HepG2 (cell line): ENCODE data around the gene MORC1. TPM values are rescaled to one million over a fixed set of nuclear protein-coding genes. Genes with fewer than 3 reads are reported as not detected.
A peak's percentile ranks its signal among the peaks of the same experiment; 100 is the strongest.

Experiments
- ATAC-seq: fragments of 200-7000 bp; cut with Tn5 transposase; 3 replicates; pipeline ENCODE4 v1.9.1; 2020; ENCODE audit warnings: mild to moderate bottlenecking, moderate library complexity
- BruUV-seq: library from RNA; stranded (reverse); fragments of 400-500 nt; replicated peaks from 2 replicates; lab custom pipeline; 2021; lab: Mats Ljungman, UMichigan
- CTCF ChIA-PET: fragments of 300-600 bp; formaldehyde crosslinking; extraction: SDS; loops from one replicate; lab custom pipeline; 2021; ENCODE audit warnings: low total read pairs, inconsistent platforms, low intra/inter-chr PET ratio; lab: Yijun Ruan, JAX
- POLR2A ChIA-PET: fragments of 350-600 bp; sonication (Branson Sonifier 250); formaldehyde crosslinking; loops from one replicate; lab custom pipeline; 2020; ENCODE audit warnings: antibody characterized with exemption, inconsistent platforms; lab: Yijun Ruan, JAX
- DNase-seq: peaks from one replicate; pipeline ENCODE4 v3.0.0-alpha.2; 2015; ENCODE audit warnings: low spot score
- FAIRE-seq: peaks from 3 replicates; lab custom pipeline; 2011; peaks lifted over from hg19 to GRCh38; lab: Jason Lieb, UNC
- H2AFZ ChIP-seq: one replicate; pipeline ENCODE4 v1.6.1; 2011; ENCODE audit warnings: low read length, inconsistent platforms
- H3K27ac ChIP-seq: fragments of 300-600 bp; 3 replicates; pipeline ENCODE4 v1.8.0; 2011; ENCODE audit warnings: mixed run types, mild to moderate bottlenecking, mixed read lengths, low read length, inconsistent platforms; ENCODE audit not compliant: insufficient read depth; ENCODE audit errors: extremely low read length
- H3K27me3 ChIP-seq, 2 experiments: fragments of 200-600 bp in 1 of 2; 2 replicates in 1 of 2; 3 replicates in 1 of 2; pipeline versions ENCODE4 v1.6.0 to v1.8.0; 2011; ENCODE audit warnings: low read length in 2 of 2, mild to moderate bottlenecking in 2 of 2, moderate library complexity in 2 of 2, inconsistent platforms in 1 of 2; ENCODE audit not compliant: insufficient read depth in 2 of 2, control insufficient read depth in 1 of 2
- H3K36me3 ChIP-seq, 2 experiments: fragments of 200-600 bp in 1 of 2; replicated peaks in 1 of 2; 2 replicates in 1 of 2; 3 replicates in 1 of 2; pipeline versions ENCODE4 v1.5.1 to v1.8.0; 2011; ENCODE audit warnings: low read length in 2 of 2, inconsistent platforms in 1 of 2; ENCODE audit not compliant: insufficient read depth in 2 of 2, control insufficient read depth in 1 of 2
- H3K4me1 ChIP-seq: 2 replicates; pipeline ENCODE4 v1.5.1; 2012; ENCODE audit warnings: low read length, inconsistent platforms; ENCODE audit not compliant: insufficient read depth
- H3K4me2 ChIP-seq: 2 replicates; pipeline ENCODE4 v1.6.0; 2011; ENCODE audit warnings: low read depth, low read length, inconsistent platforms
- H3K4me3 ChIP-seq, 3 experiments: fragments of 200-600 bp in 1 of 3; sonication (generic), shearing (Covaris generic) in 1 of 3; replicated peaks in 1 of 3; 2 replicates each; pipeline ENCODE4 v1.5.1; 2011 to 2016; ENCODE audit warnings: low read length in 3 of 3, inconsistent platforms in 2 of 3, low read depth in 2 of 3, mild to moderate bottlenecking in 2 of 3, control low read depth in 1 of 3, mixed read lengths in 1 of 3; ENCODE audit not compliant: insufficient read depth in 1 of 3
- H3K79me2 ChIP-seq: one replicate; pipeline ENCODE4 v1.6.1; 2011; ENCODE audit warnings: low read length, inconsistent platforms; ENCODE audit not compliant: insufficient read depth
- H3K9ac ChIP-seq: 2 replicates; pipeline ENCODE4 v1.6.0; 2011; ENCODE audit warnings: mild to moderate bottlenecking, low read depth, low read length, inconsistent platforms; ENCODE audit not compliant: insufficient read depth
- H3K9me3 ChIP-seq: 2 replicates; pipeline ENCODE4 v1.5.1; 2012; ENCODE audit warnings: mild to moderate bottlenecking, low read length
- H4K20me1 ChIP-seq: 2 replicates; pipeline ENCODE4 v1.6.0; 2011; ENCODE audit warnings: inconsistent platforms, mild to moderate bottlenecking, low read length, moderate library complexity; ENCODE audit not compliant: insufficient read depth
- ETV5 ChIP-seq: IDR thresholded peaks from 2 replicates; pipeline ENCODE4 v1.6.1; 2018; ENCODE audit warnings: missing biosample characterization, missing genetic modification reagents, inconsistent platforms, borderline replicate concordance
- HDAC2 ChIP-seq: sonication (generic); formaldehyde crosslinking; IDR thresholded peaks from 2 replicates; pipeline ENCODE4 v1.4.0; 2020; ENCODE audit warnings: missing genetic modification reagents
- HNRNPLL ChIP-seq: fragments of 200-400 bp; formaldehyde crosslinking; IDR thresholded peaks from 2 replicates; pipeline ENCODE4 v1.6.1; 2017; ENCODE audit warnings: mild to moderate bottlenecking, low read depth, low read length; ENCODE audit not compliant: poor library complexity, severe bottlenecking
- KLF12 ChIP-seq: sonication (generic); formaldehyde crosslinking; IDR thresholded peaks from 2 replicates; pipeline ENCODE4 v1.4.0; 2020; ENCODE audit warnings: missing genetic modification reagents, borderline replicate concordance
- MAF1 ChIP-seq: sonication (generic); formaldehyde crosslinking; IDR thresholded peaks from 2 replicates; pipeline ENCODE4 v1.5.0; 2020; ENCODE audit warnings: missing genetic modification reagents, borderline replicate concordance
- ZBTB8A ChIP-seq: sonication (generic); formaldehyde crosslinking; IDR thresholded peaks from 2 replicates; pipeline ENCODE4 v1.4.0; 2020; ENCODE audit warnings: mild to moderate bottlenecking, low read depth, missing genetic modification reagents, borderline replicate concordance
- ZKSCAN1 ChIP-seq: fragments of 150-350 bp; IDR thresholded peaks from 2 replicates; pipeline ENCODE4 v1.6.1; 2014; ENCODE audit warnings: low read length
- ZNF550 ChIP-seq: sonication (generic); formaldehyde crosslinking; IDR thresholded peaks from 2 replicates; pipeline ENCODE4 v1.4.0; 2020; ENCODE audit warnings: mild to moderate bottlenecking, missing genetic modification reagents, borderline replicate concordance
- ZNF747 ChIP-seq: sonication (generic); formaldehyde crosslinking; IDR thresholded peaks from 2 replicates; pipeline ENCODE4 v1.8.1; 2023; ENCODE audit warnings: missing genetic modification reagents, mild to moderate bottlenecking, borderline replicate concordance
- ZNF761 ChIP-seq: sonication (generic); formaldehyde crosslinking; conservative IDR thresholded peaks from 2 replicates; pipeline ENCODE4 v1.4.0; 2020; ENCODE audit warnings: mild to moderate bottlenecking, missing genetic modification reagents
- ZNF773 ChIP-seq: sonication (generic); formaldehyde crosslinking; IDR thresholded peaks from 2 replicates; pipeline ENCODE4 v1.4.0; 2020; ENCODE audit warnings: missing genetic modification reagents, borderline replicate concordance
- ZSCAN21 ChIP-seq: sonication (generic); formaldehyde crosslinking; IDR thresholded peaks from 2 replicates; pipeline ENCODE4 v1.8.0; 2022; ENCODE audit warnings: mild to moderate bottlenecking, missing genetic modification reagents, moderate library complexity, borderline replicate concordance
- WGBS: methylation state at CpG from one replicate; pipeline ENCODE4 v1.1.6; 2017; ENCODE audit warnings: low lambda C conversion rate; 5-methylcytosine and 5-hydroxymethylcytosine counted together
- in situ Hi-C: cut with HindIII; loops from 2 replicates; pipeline ENCODE4 v1.10.0; 2017; ENCODE audit warnings: low pct_unique_long_range_greater_than_20kb; ENCODE audit not compliant: extremely low pct_ligation_motif_present
- intact Hi-C: fragments of 100-400 bp; cut with micrococcal nuclease; formaldehyde crosslinking; loops from one replicate; pipeline ENCODE4 v1.10.0; 2022; ENCODE audit not compliant: unreplicated experiment
- polyA plus RNA-seq, 8 experiments: library from polyadenylated mRNA; depleted of rRNA in 3 of 8; stranded (reverse) in 7 of 8; unstranded in 1 of 8; fragments of >200 nt; fragmentation: Illumina TruSeq in 4 of 8; extraction: Trizol in 4 of 8; gene quantifications; 2 replicates each; pipeline versions ENCODE4 v1.2.1 to v1.2.3, GENCODE V29; 2011 to 2016; ENCODE audit warnings: low read depth in 4 of 8, missing spikeins in 1 of 8, mixed read lengths in 1 of 8; ENCODE audit not compliant: insufficient read depth in 1 of 8
- total RNA-seq, 5 experiments: library from RNA; depleted of rRNA; stranded (reverse); fragments of >200 nt; fragmentation: Illumina TruSeq; extraction: Trizol; gene quantifications; 2 replicates each; pipeline ENCODE4 v1.2.3, GENCODE V29; 2016; ENCODE audit warnings: low read depth in 1 of 5
- TF ChIP-seq, protein P1 (sequence below): sonication (generic); formaldehyde crosslinking; IDR thresholded peaks from 2 replicates; pipeline ENCODE4 v1.4.0; 2020; ENCODE audit warnings: missing genetic modification reagents
- TF ChIP-seq, protein P2 (sequence below): sonication (generic); formaldehyde crosslinking; IDR thresholded peaks from 2 replicates; pipeline ENCODE4 v1.5.1; 2020; ENCODE audit warnings: mild to moderate bottlenecking, missing genetic modification reagents

Gene MORC1
- total and polyA plus RNA-seq, 2 of the 13 experiments (the other 11 are each of a cell fraction or from before 2014, with no cell fraction given): not detected

DNA sequence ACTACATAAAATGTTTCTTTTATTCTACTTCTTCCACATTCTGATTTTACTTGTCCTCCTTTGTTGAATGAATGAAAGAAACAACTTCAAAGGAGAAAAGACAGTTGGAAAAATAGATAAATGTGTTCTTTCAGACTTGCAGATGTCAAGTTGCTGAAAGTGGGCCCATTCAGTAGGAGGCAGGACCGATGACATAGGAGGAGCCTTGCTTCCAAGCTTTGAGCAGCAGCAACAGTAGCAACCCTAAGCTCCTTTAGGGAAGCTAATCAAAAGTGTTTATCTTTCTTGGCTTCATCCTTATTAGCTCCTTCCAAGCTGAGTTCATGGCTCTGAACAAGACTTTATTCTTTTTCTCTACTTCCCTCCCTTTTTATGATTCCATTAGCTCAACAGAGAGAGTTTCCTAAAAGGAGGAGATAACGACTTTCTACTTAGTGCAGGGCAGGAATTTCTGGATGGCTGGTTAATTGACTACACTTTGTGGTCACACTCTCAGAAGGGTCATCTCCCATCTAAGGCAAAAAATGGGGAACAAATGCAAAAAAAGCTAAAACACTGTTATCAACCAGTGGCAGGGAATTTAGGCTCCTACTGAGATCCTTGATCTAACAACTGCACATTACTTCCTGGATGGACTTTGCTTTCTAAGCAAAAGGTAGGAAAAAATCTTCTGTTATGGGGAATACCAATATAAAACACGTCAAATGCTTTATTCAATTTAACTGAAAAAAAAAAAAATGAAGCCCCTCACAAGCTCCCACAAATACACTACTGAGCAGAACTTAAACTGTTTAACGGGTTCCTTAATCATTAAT, 4.8 kb downstream of the MORC1 start:
- in situ Hi-C loops: no loop called here
- Histone ChIP-seq H3K4me3 (no peak overlapping the region), H3K36me3 (no peaks in the 10 kb centered on the region), H3K4me2 (no peak overlapping the region), H3K9ac (no peak overlapping the region), H3K4me1 (no peaks in the 10 kb centered on the region), H4K20me1 (no peaks in the 10 kb centered on the region), H3K9me3 (no peaks in the 10 kb centered on the region), H3K79me2 (no peaks in the 10 kb centered on the region), H3K27me3 (no peaks in the 10 kb centered on the region), H3K27ac (no peak overlapping the region), H2AFZ (no peak overlapping the region)
- ATAC-seq (no peak), DNase-seq (no peak), FAIRE-seq (no peak)
- ChIA-PET CTCF (no interaction called here), POLR2A (no interaction called here)
- TF ChIP-seq ZKSCAN1: no peak
- TF ChIP-seq, protein P1, sequence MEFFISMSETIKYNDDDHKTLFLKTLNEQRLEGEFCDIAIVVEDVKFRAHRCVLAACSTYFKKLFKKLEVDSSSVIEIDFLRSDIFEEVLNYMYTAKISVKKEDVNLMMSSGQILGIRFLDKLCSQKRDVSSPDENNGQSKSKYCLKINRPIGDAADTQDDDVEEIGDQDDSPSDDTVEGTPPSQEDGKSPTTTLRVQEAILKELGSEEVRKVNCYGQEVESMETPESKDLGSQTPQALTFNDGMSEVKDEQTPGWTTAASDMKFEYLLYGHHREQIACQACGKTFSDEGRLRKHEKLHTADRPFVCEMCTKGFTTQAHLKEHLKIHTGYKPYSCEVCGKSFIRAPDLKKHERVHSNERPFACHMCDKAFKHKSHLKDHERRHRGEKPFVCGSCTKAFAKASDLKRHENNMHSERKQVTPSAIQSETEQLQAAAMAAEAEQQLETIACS (CRISPR knock-in tag): no peak
- no TSS peak for BruUV-seq
- WGBS: under 1% methylated on average over 4 of the region's 4 CpGs
- intact Hi-C loops: no loop called here

DNA sequence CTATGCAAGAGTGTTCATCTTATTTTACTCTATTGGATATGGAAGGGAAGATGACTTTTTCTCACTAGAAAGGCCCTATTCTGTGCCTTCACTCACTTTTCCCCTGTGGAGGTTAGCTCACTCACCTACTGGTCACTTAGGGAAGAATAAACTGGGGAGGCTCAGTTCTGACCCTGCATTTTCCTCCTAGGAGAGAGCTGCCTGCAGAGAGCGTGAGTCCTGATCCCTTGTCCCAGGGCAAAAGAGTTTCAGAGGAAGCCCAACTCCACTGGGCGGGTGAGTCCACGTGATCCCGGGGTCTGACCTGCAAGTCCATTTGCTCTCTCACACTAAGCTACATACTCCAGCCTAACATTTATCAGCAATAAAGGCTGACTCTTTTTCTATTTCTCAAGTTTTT, 8.4 kb downstream of the MORC1 start:
- intact Hi-C loops: no loop called here
- ChIA-PET CTCF (no interaction called here), POLR2A (no interaction called here)
- no peak overlapping the region for H3K27ac ChIP-seq
- H3K4me2 ChIP-seq: no peak overlapping the region
- FAIRE-seq (no peak), DNase-seq (no peak), ATAC-seq (peak; percentile 50)
- no peaks in the 10 kb centered on the region for H3K79me2 ChIP-seq
- no peaks in the 10 kb centered on the region for H3K27me3 ChIP-seq
- in situ Hi-C loops: no loop called here
- H2AFZ ChIP-seq: no peak overlapping the region
- H3K9ac ChIP-seq: no peak overlapping the region
- H4K20me1 ChIP-seq: no peaks in the 10 kb centered on the region
- H3K9me3 ChIP-seq: no peaks in the 10 kb centered on the region
- no peak overlapping the region for H3K4me3 ChIP-seq
- no peaks in the 10 kb centered on the region for H3K36me3 ChIP-seq
- 15% methylated on average over 4 of the region's 4 CpGs for WGBS
- BruUV-seq: no TSS peak
- no peaks in the 10 kb centered on the region for H3K4me1 ChIP-seq
- TF ChIP-seq, protein P2, sequence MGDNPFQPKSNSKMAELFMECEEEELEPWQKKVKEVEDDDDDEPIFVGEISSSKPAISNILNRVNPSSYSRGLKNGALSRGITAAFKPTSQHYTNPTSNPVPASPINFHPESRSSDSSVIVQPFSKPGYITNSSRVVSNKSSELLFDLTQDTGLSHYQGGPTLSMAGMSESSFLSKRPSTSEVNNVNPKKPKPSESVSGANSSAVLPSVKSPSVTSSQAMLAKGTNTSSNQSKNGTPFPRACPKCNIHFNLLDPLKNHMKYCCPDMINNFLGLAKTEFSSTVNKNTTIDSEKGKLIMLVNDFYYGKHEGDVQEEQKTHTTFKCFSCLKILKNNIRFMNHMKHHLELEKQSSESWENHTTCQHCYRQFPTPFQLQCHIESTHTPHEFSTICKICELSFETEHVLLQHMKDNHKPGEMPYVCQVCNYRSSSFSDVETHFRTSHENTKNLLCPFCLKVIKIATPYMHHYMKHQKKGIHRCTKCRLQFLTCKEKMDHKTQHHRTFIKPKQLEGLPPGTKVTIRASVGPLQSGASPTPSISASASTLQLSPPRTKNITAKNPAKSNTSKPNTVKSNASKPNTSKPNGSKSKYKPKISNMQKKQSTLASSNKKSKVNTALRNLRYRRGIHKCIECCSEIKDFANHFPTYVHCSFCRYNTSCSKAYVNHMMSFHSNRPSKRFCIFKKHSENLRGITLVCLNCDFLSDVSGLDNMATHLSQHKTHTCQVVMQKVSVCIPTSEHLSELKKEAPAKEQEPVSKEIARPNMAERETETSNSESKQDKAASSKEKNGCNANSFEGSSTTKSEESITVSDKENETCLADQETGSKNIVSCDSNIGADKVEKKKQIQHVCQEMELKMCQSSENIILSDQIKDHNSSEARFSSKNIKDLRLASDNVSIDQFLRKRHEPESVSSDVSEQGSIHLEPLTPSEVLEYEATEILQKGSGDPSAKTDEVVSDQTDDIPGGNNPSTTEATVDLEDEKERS (CRISPR knock-in tag): no peak
- no peak for TF ChIP-seq HNRNPLL
- TF ChIP-seq ZBTB8A: no peak
- no peak for TF ChIP-seq ZNF761 (CRISPR knock-in tag)
- no peak for TF ChIP-seq MAF1 (CRISPR knock-in tag)
- no peak for TF ChIP-seq ZSCAN21 (CRISPR knock-in tag)
- TF ChIP-seq ZNF773: no peak
- no peak for TF ChIP-seq HDAC2 (CRISPR knock-in tag)
- TF ChIP-seq ZNF747 (CRISPR knock-in tag): no peak
- TF ChIP-seq ZNF550 (CRISPR knock-in tag): no peak
- no peak for TF ChIP-seq ETV5 (CRISPR knock-in tag)
- no peak for TF ChIP-seq KLF12 (CRISPR knock-in tag)
